MM.1S (cell line): ENCODE data around the gene NCF2.

Experiments used
- DNase-seq: peaks from one replicate; pipeline ENCODE4 v3.0.0-alpha.2; 2015
- H2AFZ ChIP-seq: fragments of 300-600 bp; sonication (generic); 2 replicates; pipeline ENCODE4 v1.6.0; 2016; ENCODE audit warnings: antibody characterized with exemption, low read length
- H3F3A ChIP-seq: fragments of 300-600 bp; sonication (generic); 2 replicates; pipeline ENCODE4 v1.6.1; 2016; ENCODE audit warnings: mild to moderate bottlenecking, antibody characterized with exemption, low read length, moderate library complexity, mixed read lengths; ENCODE audit not compliant: insufficient read depth
- H3K27ac ChIP-seq: fragments of 300-600 bp; sonication (generic); 2 replicates; pipeline ENCODE4 v1.5.1; 2016; ENCODE audit warnings: mild to moderate bottlenecking, low read length
- H3K27me3 ChIP-seq: fragments of 300-600 bp; sonication (generic); replicated peaks from 2 replicates; pipeline ENCODE4 v1.6.0; 2016; ENCODE audit warnings: low read length; ENCODE audit not compliant: insufficient read depth
- H3K36me3 ChIP-seq: fragments of 300-600 bp; sonication (generic); replicated peaks from 2 replicates; pipeline ENCODE4 v1.6.1; 2016; ENCODE audit warnings: mild to moderate bottlenecking, low read length, mixed read lengths; ENCODE audit not compliant: insufficient read depth
- H3K4me1 ChIP-seq: fragments of 300-600 bp; sonication (generic); 2 replicates; pipeline ENCODE4 v1.6.1; 2016; ENCODE audit warnings: low read length, mixed read lengths
- H3K4me2 ChIP-seq: fragments of 300-600 bp; sonication (generic); 2 replicates; pipeline ENCODE4 v1.6.0; 2016; ENCODE audit warnings: low read depth, low read length
- H3K4me3 ChIP-seq: fragments of 300-600 bp; sonication (generic); 2 replicates; pipeline ENCODE4 v1.5.1; 2016; ENCODE audit warnings: low read length, mixed read lengths
- H3K79me2 ChIP-seq: fragments of 300-600 bp; sonication (generic); 2 replicates; pipeline ENCODE4 v1.6.1; 2016; ENCODE audit warnings: mixed run types, low read length, mixed read lengths
- H3K9ac ChIP-seq: fragments of 300-600 bp; sonication (generic); 2 replicates; pipeline ENCODE4 v1.6.1; 2016; ENCODE audit warnings: low read length, mixed read lengths
- H3K9me2 ChIP-seq: fragments of 300-600 bp; sonication (generic); replicated peaks from 2 replicates; pipeline ENCODE4 v1.6.1; 2016; ENCODE audit warnings: mild to moderate bottlenecking, low read length, mixed read lengths; ENCODE audit not compliant: insufficient read depth
- H3K9me3 ChIP-seq: fragments of 300-600 bp; sonication (generic); replicated peaks from 2 replicates; pipeline ENCODE4 v1.6.1; 2016; ENCODE audit warnings: mild to moderate bottlenecking, low read length, mixed read lengths; ENCODE audit not compliant: insufficient read depth
- H4K20me1 ChIP-seq: fragments of 300-600 bp; sonication (generic); 2 replicates; pipeline ENCODE4 v1.6.1; 2016; ENCODE audit warnings: mild to moderate bottlenecking, low read length, moderate library complexity, mixed read lengths; ENCODE audit not compliant: insufficient read depth
- CTCF ChIP-seq: fragments of 300-600 bp; sonication (generic); IDR thresholded peaks from 2 replicates; pipeline ENCODE4 v1.5.1; 2016; ENCODE audit warnings: antibody characterized with exemption, low read length, mixed read lengths
- EZH2 ChIP-seq: fragments of 300-600 bp; sonication (generic); optimal IDR thresholded peaks from 2 replicates; pipeline ENCODE3; 2017; ENCODE audit warnings: low read depth, mild to moderate bottlenecking, antibody characterized with exemption, low read length, mixed read lengths
- EZH2phosphoT487 ChIP-seq: fragments of 300-600 bp; sonication (generic); IDR thresholded peaks from 2 replicates; pipeline ENCODE4 v1.6.1; 2018; ENCODE audit warnings: antibody characterized with exemption, low read length

The NCF2 gene

GRCh38 chr1:183568176-183569021, 21.9 kb downstream of the NCF2 start:
- Histone ChIP-seq H3K9ac (no peak overlapping the region), H3K9me2 (no peaks in the 10 kb centered on the region), H3K4me2 (no peak overlapping the region), H3K27me3 (no peaks in the 10 kb centered on the region), H3K27ac (no peak overlapping the region), H3K4me3 (no peak overlapping the region), H3K79me2 (no peaks in the 10 kb centered on the region), H2AFZ (no peak overlapping the region), H4K20me1 (no peaks in the 10 kb centered on the region), H3K4me1 (peaks cover 5% of the 10 kb centered on the region; the same call in 1 of the 2 replicates), H3F3A (no peaks in the 10 kb centered on the region), H3K36me3 (no peaks in the 10 kb centered on the region), H3K9me3 (no peaks in the 10 kb centered on the region)
- no peak for TF ChIP-seq EZH2
- no peak for TF ChIP-seq EZH2phosphoT487
- no peak for TF ChIP-seq CTCF
- DNase-seq: no peak

GRCh38 chr1:183567584-183567983, 22.7 kb downstream of the NCF2 start:
- Histone ChIP-seq H4K20me1 (no peaks in the 10 kb centered on the region), H2AFZ (no peak overlapping the region)
- no peak for DNase-seq

GRCh38 chr1:183566026-183566425, 24.2 kb downstream of the NCF2 start:
- H4K20me1 ChIP-seq: no peaks in the 10 kb centered on the region
- H3K9me3 ChIP-seq: no peaks in the 10 kb centered on the region
- no peak for DNase-seq
- H3K27me3 ChIP-seq: no peaks in the 10 kb centered on the region
- no peaks in the 10 kb centered on the region for H3F3A ChIP-seq
- H2AFZ ChIP-seq: no peak overlapping the region
- no peak overlapping the region for H3K9ac ChIP-seq
- no peak overlapping the region for H3K27ac ChIP-seq
- H3K36me3 ChIP-seq: no peaks in the 10 kb centered on the region
- no peaks in the 10 kb centered on the region for H3K9me2 ChIP-seq
- TF ChIP-seq EZH2 (no peak), CTCF (no peak), EZH2phosphoT487 (no peak)
- H3K4me3 ChIP-seq: no peak overlapping the region
- H3K4me2 ChIP-seq: no peak overlapping the region
- H3K79me2 ChIP-seq: no peaks in the 10 kb centered on the region
- peaks cover 5% of the 10 kb centered on the region; the same call in 1 of the 2 replicates for H3K4me1 ChIP-seq

More at GRCh38 chr1:183567584-183567983, 22.7 kb downstream of the NCF2 start:
- H3F3A ChIP-seq: no peaks in the 10 kb centered on the region
- no peak overlapping the region for H3K27ac ChIP-seq
- H3K9me2 ChIP-seq: no peaks in the 10 kb centered on the region
- H3K79me2 ChIP-seq: no peaks in the 10 kb centered on the region
- H3K4me2 ChIP-seq: no peak overlapping the region
- no peak overlapping the region for H3K9ac ChIP-seq
- H3K9me3 ChIP-seq: no peaks in the 10 kb centered on the region
- no peaks in the 10 kb centered on the region for H3K27me3 ChIP-seq
- TF ChIP-seq EZH2phosphoT487 (no peak), EZH2 (no peak), CTCF (no peak)
- no peaks in the 10 kb centered on the region for H3K36me3 ChIP-seq
- H3K4me1 ChIP-seq: peaks cover 5% of the 10 kb centered on the region; the same call in 1 of the 2 replicates
- H3K4me3 ChIP-seq: no peak overlapping the region
